Myocyte (in vitro differentiated cells): ENCODE measurements around the gene TLE3. TPM values are rescaled to one million over a fixed set of nuclear protein-coding genes. Genes with fewer than 3 reads are reported as not detected.

Experiments used
- DNase-seq: peaks from one replicate; pipeline ENCODE4 v3.0.0-alpha.2; 2012; ENCODE audit warnings: low read depth
- total RNA-seq: library from RNA; depleted of rRNA; stranded (reverse); fragments of >200 nt; gene quantifications from 2 replicates; pipeline ENCODE4 v1.2.3, GENCODE V29; 2014

TLE3 gene
- total RNA-seq, 1 donor from 2014 or later = 16.7 TPM

DNA sequence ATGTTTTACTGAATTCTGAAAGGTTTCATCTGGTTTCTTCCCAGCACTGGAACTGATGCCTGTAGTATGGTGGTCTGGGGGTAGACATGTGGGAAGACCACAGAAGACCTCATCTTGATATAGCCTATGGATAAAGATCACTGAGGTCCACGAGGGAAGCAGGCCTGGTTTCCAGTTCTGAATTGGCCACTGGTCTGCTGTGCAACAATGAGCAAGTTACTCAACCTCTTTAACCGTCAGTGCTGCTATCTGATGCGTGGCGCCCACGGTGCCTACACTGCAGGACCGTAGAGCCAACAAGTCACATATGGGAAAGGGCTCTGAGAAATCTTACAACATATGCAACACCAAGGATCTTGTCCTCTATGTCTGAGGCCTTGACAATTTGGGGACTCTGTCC is 13.3 kb downstream of the TLE3 start:
- no peak for DNase-seq

DNA sequence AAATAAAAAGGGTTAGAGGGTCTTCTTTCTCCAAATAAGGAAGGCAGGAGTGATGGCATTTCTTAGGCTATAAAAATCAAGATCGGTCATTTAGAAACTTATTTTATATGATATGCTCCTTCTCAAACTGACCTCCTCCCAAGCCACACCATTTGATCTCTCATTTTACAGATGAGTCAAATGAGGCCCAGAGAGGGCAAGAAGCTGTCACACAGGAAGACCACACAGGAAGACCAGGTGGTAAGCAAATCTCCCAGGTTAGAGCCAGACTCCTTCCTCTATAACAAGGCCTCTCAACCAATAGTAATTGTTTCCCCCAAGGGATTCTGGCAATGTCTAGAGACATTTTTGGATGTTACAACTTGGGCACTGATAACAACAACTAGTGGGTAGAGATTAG is 13.8 kb downstream of the TLE3 start:
- DNase-seq = no peak

DNA sequence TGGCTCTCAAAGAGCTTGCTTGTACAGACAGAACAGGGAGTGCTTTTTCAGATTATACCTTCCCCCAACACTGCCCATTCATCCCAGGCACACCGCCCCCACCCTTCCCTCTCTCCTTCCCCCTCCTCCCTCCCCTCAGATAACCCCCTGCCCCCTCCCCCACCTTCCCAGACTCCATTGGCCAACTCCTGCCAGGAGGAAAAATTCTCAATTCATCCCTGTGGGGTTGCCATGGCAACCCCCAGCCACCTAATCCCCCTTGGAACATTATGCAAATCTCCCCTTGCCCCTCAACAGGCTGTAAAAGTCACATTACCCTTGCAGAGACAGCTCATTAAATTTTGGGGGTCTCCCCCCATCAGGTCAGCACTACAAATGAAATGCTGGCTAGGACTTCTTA is 14.3 kb downstream of the TLE3 start:
- no peak for DNase-seq

DNA sequence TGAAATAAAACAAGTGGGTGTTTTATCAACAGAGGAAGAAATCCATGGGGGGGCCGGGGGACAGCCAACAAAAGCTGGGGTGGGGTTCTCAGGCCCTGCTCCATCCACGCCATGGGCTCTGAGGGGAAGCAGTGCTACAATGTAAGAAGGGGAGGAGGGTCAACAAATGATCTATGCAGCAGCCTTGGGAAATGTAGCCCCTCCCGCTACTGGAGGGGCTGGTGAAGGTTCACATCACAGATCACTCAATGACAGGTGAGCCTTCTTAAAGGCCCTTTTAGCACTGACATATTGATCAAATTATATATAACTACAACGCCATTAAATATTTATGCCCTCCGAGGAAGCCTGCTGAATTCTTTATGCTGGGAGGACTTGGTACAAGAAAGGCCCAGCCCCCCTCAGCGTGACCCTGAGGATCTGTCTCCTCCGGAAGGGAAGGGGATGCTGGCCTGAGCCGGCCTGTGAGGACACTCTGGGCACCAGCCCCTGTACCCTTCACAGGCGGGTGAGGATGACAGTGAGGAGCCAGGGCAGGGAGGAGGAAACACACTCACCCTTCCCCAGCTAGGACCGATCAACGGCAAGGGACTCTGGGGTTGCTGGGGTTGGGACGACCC is 15.3 kb downstream of the TLE3 start:
- DNase-seq = no peak

DNA sequence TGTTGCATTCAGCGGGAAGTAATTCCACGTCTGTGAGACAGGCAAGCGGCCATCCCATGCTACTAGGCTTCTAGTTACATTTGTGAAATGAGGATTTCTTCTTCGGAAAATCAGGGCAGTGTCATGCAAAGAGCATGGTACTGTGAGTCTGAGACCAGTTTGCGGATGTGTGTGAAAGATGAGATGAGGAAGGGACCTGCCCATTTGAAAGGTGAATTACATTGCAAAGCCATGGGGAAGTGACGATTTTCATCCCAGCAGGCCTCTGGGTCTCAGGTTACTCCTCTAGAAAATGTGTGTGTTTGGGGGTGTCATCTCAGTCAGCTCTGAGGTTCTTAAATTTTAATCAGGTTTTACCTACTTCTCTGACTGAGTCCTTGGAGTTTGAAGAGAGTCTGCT is 16.1 kb downstream of the TLE3 start:
- DNase-seq = no peak

DNA sequence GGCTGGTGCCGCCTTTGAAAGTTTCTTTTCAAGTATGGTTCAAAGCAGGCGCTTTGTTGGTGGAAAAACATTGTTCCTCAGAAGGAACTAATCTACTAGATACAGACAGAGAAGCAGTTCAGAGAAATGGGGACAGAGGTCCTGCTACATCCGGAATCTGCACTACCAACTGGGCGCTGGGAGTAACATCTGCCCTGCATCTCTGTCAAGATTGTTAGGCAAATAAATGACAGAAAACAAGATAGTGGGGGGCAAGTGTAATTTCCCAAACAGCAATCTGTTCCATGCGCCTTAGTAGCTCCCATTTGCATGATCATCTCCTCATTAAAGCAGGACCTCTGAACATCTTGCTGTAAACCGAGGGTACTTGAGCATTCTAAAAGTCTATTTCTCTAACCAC is 17.4 kb downstream of the TLE3 start:
- no peak for DNase-seq

DNA sequence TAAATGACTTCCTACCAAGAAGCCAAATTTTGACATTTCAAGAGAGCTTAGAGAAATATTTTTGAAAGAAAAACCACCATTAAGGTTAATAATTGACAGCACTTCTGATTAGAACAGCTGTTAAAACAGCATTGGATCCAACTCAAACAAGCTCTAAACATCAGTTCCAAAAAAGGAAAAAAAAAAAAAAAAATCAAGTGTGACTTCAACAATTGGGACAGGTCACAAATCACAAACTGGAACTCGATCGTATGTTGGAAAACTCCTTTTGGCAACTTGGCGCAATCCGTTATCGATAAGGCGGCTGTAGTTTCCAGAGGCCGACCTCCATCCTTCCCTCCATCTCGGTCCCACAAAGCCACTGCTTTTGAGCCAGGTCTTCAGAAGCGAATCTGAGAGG is 17.8 kb downstream of the TLE3 start:
- DNase-seq = no peak

DNA sequence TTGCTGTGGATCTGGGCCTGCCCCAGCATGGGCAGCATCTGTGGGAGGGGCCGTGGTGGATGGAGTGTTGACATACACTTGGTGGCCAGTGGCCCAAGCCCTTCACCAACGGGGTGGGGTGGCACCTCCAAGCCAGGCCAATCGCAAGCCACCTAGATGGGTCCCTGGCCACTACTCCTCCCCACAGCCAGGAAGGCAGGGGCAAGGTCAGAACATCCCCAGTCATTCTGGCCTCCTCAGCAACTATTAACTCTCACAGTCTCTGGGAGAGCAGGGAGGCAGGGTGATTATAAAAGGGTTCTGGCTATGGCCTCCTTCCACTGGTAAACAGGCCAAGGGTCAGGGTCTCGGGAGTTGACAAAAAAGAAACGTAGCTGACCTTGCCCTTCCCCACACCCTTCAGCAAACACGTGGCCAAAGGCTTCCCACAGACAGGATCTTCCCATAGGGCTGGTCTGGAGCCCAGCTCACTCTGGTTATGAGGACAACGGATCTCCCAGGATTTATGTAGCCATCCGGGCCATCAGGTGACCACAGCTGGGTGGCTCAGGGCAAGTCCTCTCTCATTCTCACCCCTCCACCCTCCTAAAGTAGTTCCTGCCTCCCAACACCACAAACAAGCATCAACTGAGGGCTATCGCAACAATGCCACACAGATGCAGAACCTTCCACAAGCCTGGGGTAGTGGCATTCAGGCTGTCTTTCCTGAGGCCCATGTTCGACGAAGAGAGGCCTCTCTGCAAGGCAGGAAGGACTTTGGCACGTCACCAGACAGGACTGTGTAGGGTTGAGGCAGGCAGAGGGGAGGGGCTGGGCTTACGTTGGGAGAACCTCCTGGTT is 18.9 kb downstream of the TLE3 start:
- DNase-seq = no peak

DNA sequence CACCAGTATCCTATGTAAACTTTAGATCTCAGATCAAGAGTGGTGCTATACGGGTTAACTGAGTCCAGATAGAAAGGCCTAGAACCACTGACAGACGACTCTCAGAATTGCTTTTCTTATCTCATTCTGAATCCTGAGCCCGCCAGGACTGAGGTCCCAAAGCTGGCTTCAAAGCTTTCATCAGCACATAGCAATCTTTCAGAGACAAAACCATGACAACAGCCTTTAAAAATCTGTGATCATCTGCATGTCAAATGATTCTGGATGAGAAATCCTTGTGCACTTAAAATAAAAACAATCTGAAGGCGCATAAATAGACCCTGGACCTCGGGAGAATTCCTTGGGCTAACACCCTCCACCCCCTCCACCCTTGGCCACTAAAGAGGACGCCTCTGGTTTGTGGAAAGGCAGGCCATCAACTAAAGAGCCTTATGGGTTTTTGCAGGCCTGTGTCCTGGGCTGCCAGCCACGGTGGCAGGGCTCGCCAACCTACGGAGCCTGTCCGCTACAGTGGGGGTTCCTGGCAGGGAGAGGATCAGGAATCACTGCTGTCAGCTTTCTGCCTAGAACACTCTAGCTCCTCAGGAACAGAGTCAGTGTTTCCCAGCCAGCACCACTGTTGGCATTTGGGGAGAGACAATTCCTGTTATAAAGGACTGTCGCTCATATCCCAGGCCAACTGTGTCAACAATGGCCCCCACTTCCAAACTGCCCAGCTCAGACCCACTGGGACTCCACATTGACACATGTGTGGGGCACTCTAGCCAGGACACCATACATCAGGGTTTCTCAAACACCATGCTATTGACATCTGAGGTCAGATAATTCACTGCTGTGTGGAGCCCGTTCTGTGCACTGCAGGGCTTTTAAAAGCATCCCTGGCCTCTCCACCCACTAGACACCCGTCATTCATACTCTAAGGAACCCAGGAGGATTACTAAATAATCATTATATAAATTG is 20.2 kb downstream of the TLE3 start:
- DNase-seq = peak; percentile 22

DNA sequence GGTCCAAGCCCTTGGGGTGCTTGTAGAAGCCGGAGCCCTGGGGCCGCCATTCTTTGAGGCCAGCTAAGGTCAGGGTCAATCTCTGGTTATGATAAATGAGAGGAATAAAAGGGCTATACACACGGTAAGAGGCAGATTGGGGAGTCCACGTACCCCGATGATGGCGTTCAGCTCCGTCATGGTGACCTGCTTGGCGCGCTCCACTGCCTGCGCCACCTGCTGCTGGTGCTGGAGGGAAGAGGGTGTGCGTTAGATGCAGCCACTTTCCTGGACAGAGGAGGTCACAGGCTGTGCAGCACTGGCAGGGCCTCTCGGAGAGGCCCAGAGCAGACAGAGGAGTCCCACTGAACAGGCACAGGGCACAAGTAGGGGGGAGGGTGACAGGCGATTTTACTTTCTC is 23.3 kb downstream of the TLE3 start:
- no peak for DNase-seq

DNA sequence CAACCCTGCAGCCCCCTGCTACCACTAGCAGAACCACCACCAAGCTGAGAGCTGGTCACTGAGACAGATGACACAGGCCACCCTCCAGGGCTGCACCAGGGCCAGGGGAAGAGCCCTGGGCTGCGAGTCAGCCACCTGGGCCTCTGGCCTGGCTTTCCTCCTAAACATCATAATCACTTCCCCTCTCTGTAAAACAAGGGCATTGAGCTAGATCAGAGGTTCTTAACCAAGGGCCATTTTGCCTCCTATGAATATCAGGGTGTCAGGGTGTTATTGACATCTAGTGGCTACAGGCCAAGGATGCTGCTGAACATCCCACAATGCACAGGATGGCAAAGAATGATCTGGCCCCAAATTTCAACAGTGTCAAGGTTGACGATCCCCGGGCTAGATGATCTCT is 25.2 kb downstream of the TLE3 start:
- no peak for DNase-seq

DNA sequence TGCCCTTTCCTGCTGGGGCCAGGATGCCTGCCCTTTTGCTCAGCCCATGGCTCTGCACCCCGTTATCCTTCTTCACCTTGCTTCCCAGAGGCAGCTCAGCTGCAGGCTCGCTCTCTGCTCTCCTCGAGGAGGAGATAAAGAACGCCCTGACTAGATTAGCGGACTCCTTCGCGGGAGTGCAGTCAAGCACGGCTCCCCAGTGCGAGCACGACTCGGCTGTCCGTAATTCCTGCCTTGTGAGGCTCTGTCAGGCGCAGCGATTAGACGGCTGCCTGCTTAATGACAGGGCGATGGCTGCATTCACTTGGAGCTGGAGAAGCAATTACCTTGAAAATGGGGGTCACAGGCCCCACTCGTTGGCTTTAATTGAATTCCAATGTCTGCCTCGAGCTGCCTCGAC is 25.9 kb downstream of the TLE3 start:
- DNase-seq = no peak

DNA sequence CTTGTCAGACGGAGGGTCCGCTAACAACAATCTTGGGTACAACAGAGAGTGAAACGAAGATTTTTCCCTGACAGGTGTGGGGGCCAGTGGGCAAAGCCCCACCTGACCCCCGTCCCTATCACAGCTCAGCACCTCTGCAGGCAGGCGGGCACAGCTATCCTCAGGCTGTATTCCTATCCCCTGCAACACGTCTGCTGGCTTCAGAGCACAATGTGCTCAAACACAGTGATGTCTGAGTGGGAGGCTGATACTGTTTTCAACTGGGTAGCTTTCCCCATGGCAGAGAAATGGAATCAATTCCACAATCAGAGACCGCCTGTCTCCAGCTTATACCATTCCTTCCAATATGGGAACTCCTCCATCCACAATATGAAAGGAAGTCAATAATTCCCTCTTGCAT is 28.0 kb downstream of the TLE3 start:
- DNase-seq = no peak

DNA sequence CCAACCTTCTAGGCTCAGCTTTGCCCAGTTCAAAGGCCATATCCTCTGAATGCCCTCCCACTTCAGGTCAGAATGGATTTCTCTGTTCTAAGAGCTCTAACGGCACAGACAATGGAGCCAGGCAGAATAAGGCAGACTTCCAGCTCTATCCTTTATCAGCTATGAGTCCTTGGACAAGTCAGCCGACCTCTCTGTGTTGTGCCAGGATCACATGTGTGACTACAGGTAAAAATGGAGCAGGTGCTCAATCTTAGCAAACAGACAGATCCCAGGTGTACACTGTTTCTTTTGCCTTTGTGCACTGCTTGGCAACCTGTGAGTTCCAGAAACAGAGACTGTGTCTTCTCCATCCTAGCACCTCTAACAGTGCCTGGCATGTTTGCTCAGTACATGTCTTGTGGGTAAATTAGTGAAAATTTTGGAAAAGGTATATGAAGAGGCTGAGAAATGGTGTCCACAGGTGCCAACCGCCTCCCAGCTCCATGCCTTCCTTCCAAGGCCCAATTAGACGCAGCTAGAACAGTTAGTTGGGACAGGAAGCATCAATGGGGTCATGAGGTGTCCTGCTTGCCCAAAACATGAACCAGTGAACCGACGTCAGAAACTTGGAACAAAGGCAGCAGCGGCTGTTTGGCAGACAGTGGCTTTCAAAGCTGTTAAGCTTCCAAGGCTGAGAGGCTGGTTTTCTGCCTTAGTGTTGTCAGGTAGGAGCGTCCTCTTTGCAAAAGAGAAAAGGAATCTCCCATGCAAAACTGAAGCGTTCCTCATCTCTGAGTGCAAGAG is 28.7 kb downstream of the TLE3 start:
- no peak for DNase-seq

DNA sequence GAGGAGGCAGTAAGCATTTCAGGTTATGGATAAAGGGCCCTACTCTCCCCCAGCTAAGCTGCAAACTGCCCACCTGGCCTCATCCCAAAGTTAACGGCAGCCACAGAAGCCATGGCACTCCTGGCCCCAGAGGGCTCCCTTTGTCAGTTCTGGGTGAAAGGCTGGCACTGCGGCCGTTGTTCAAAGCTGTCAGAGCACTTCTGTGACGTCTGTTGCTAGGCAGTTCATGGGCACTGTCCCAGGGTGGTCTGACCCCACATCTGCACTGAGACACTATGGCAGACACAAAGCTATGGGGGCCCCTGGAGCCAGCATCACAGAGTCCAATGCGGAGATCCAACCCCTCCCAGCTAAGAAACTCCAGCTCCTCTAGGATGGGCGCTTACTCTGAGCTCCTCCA is 30.0 kb downstream of the TLE3 start:
- no peak for DNase-seq

DNA sequence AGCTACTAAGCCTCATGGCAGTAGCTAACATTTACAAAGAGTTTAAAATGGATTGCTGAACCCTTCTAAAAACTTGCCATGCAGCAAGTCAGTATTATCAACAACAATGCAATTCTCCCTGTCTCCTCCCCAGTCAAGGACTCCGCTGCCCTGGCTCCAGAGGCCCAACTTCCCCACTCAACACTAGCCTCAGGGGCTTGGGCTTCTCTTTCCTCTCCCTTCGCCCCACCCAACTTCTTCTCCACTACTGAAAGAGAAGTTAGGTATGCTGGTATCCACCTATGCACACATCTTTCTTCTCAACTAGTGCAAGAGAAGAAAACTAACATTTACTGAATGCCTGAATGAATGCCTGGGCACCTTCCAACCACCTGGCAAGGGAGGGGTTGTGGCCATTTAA is 30.7 kb downstream of the TLE3 start:
- no peak for DNase-seq

DNA sequence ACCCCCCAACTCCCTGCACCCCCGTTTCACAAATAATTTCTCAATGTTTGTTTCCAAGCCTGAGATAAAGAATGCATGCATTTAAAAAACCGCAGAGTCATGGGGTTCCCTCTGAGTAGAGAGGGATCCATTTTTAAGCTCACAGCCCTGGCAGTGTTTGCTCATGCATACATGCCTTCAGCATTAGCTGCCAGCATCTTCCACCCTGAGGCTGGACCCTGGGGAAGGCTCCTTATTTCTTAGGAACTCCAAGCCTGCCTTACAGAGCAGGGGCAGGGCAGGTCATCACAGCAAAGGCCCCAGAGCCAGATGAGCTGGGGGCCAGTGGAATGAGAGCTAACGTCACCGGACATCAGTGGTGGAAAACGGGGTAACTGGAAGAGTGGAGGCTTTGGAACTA is 31.3 kb downstream of the TLE3 start:
- DNase-seq = no peak

DNA sequence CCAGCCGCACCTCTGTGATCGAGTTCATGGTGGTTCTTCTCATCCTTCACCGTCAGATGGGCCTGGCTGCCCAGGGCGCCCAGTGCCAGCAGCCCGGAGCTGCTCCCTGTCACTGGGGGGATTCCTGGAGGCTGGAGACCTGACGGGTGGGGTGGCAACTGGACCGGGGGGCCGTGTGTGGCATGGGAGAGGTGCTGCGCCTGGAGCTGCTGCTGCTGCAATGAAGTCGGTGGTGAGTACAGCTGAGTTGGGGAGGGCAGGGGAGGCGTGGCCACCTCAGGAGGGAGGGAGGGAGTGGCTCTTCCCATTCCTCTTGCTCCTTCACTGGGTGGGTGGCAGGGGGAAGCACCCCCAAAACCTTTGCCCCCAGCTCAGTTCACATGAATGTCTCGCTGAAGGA is 31.7 kb downstream of the TLE3 start:
- no peak for DNase-seq

DNA sequence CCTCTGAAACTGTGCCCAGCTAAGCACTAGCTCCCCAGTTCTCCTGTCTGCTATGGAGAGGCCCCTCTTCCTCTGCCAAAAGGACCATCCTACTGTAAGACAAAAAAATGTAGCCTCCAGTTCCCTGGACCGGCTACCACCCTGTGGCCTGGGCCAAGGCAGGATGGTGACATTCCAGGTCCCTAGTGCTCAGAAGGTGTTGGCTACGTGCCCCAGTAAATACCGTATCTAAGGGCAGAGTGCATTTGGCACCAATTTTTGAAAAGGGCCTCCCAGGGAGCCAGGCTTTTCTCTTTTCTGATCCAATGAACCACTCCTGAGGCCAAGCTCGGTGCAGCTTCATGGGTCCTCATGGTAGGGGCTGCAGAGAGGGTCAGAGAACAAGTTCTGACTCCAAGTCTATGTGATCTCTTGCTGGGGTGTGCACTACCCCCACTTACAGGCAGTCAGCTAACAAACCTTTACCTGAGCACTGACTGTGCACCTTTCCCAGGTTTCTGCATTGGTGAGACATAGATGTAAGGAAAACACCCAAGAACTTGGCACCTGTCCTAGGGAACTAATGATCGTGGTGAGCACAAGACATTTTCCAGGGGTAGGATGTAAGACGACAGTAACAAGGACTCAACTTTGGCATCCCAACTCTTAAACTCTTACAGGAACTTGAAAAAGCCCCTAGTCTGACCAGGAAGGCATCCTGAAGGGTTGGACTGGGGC is 32.6 kb downstream of the TLE3 start:
- DNase-seq = no peak

DNA sequence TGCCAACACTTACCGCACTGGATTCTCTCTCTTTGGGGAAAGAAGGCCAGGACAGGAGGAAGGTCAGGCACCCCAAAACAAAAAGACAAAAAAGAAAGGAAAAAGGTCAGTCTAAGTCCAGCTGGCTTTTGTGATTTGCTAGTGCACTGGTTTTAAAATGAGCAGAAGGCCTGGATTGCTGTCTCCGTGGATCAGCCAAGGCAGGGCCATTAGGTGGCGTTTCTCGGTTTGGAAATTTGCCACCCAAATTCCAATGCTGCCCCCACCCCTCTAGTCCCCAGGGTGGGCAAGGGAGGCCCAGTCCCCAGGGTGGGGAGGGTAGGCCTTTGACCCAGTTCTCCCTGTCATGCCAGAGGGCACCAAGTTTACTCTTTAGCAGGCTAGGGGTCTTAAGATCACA is 33.3 kb downstream of the TLE3 start:
- no peak for DNase-seq

DNA sequence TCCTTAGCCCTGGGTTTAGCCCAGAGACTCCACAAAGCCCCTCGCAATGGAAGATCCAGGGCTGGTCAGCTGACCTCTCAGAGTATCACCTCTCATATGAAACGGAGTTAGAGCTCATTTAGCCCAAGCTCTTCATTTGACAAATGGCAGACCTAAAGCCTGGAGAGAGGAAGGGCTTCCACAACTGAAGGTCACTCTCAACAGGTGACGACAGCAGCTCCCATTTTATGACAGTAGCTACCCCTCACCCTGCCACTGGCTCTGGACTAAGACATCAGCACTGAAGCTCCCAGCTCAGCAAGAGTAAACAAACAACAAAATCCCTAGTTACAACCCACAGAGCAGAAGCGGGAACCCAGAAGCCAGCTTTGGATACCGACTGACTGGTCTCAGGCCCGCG is 33.7 kb downstream of the TLE3 start:
- no peak for DNase-seq
